Panc1 (cell line): ENCODE measurements around the gene RHOH. TPM values are rescaled to one million over a fixed set of nuclear protein-coding genes. Genes with fewer than 3 reads are reported as not detected.
"Not testable (repeated sequence)": the region's sequence is repeated elsewhere in the genome, so short reads cannot be mapped to it uniquely, and the experiment has no call there.

Source experiments
- ATAC-seq: fragments of 200-7000 bp; cut with Tn5 transposase; 2 replicates; pipeline ENCODE4 v1.9.1; 2020; ENCODE audit warnings: mild to moderate bottlenecking, moderate library complexity
- BruUV-seq: library from RNA; stranded (reverse); fragments of 400-500 nt; replicated peaks from 2 replicates; lab custom pipeline; 2021; lab: Mats Ljungman, UMichigan
- CTCF ChIA-PET: fragments of 300-600 bp; sonication (Branson Sonifier 250); formaldehyde crosslinking; loops from one replicate; lab custom pipeline; 2022; ENCODE audit warnings: antibody characterized with exemption; lab: Charles Lee
- POLR2A ChIA-PET: fragments of 300-600 bp; sonication (Branson Sonifier 250); formaldehyde crosslinking; loops from one replicate; lab custom pipeline; 2022; ENCODE audit warnings: antibody characterized with exemption; lab: Charles Lee
- DNase-seq: peaks from one replicate; pipeline ENCODE4 v3.0.0-alpha.2; 2010; ENCODE audit warnings: low read depth, low spot score
- H3K27ac ChIP-seq: 2 replicates; pipeline ENCODE4 v1.5.1; 2011; ENCODE audit warnings: mild to moderate bottlenecking, low read length, inconsistent platforms
- H3K27me3 ChIP-seq: fragments of 200-500 bp; sonication (Bioruptor generic); 2 replicates; pipeline ENCODE4 v1.6.0; 2014; ENCODE audit warnings: low read length, inconsistent platforms; ENCODE audit not compliant: control insufficient read depth, insufficient read depth
- H3K36me3 ChIP-seq: fragments of 200-500 bp; sonication (Bioruptor generic); 2 replicates; pipeline ENCODE4 v1.5.1; 2014; ENCODE audit warnings: inconsistent platforms, mild to moderate bottlenecking, low read length, moderate library complexity; ENCODE audit not compliant: control insufficient read depth, insufficient read depth
- H3K4me1 ChIP-seq: 2 replicates; pipeline ENCODE4 v1.5.1; 2011; ENCODE audit warnings: inconsistent platforms, mild to moderate bottlenecking, low read length, moderate library complexity; ENCODE audit not compliant: control insufficient read depth, insufficient read depth
- H3K4me3 ChIP-seq, 2 experiments: 2 replicates each; pipeline ENCODE4 v1.5.1; 2011 to 2012; ENCODE audit warnings: low read depth in 2 of 2, low read length in 2 of 2, mild to moderate bottlenecking in 2 of 2, inconsistent platforms in 1 of 2, moderate library complexity in 1 of 2
- H3K9me3 ChIP-seq: fragments of 200-500 bp; sonication (Bioruptor generic); 2 replicates; pipeline ENCODE4 v1.5.1; 2014; ENCODE audit warnings: low read depth, mild to moderate bottlenecking, inconsistent platforms, low read length, moderate library complexity; ENCODE audit not compliant: control insufficient read depth, insufficient read depth
- POLR2AphosphoS5 ChIP-seq: IDR thresholded peaks from 2 replicates; pipeline ENCODE4 v1.6.1; 2012; ENCODE audit warnings: mild to moderate bottlenecking, low read depth, low read length, moderate library complexity
- SIN3A ChIP-seq: IDR thresholded peaks from 2 replicates; pipeline ENCODE4 v1.6.1; 2012; ENCODE audit warnings: low read depth, mild to moderate bottlenecking, low read length, moderate library complexity, borderline replicate concordance; ENCODE audit not compliant: insufficient read depth
- TCF7L2 ChIP-seq: IDR thresholded peaks from 2 replicates; pipeline ENCODE4 v1.6.1; 2011; ENCODE audit warnings: mild to moderate bottlenecking, low read depth, low read length, inconsistent platforms
- in situ Hi-C: cut with HindIII; loops from 2 replicates; pipeline ENCODE4 v1.10.0; 2016; ENCODE audit warnings: low sequenced_read_pairs, low pct_unique_long_range_greater_than_20kb
- intact Hi-C: fragments of 100-400 bp; cut with micrococcal nuclease; formaldehyde crosslinking; loops from one replicate; pipeline ENCODE4 v1.10.0; 2022; ENCODE audit not compliant: unreplicated experiment
- total RNA-seq: library from RNA; stranded (reverse); gene quantifications from one replicate; pipeline ENCODE4 v1.2.1, GENCODE V29; 2021; ENCODE audit not compliant: unreplicated experiment
- TF ChIP-seq, protein P1 (sequence below), 2 experiments: IDR thresholded peaks; 2 replicates each; pipeline ENCODE4 v1.6.1; 2011 to 2012; ENCODE audit warnings: low read depth in 2 of 2, control low read depth in 1 of 2, low read length in 1 of 2, mild to moderate bottlenecking in 1 of 2, moderate library complexity in 1 of 2; ENCODE audit not compliant: insufficient read depth in 1 of 2
- TF ChIP-seq, protein P2 (sequence below): fragments of 450-650 bp; IDR thresholded peaks from 2 replicates; pipeline ENCODE4 v1.5.1; 2017; ENCODE audit warnings: mild to moderate bottlenecking

Gene RHOH
- total RNA-seq, 1 experiment from 2014 or later: 1.2 TPM

DNA sequence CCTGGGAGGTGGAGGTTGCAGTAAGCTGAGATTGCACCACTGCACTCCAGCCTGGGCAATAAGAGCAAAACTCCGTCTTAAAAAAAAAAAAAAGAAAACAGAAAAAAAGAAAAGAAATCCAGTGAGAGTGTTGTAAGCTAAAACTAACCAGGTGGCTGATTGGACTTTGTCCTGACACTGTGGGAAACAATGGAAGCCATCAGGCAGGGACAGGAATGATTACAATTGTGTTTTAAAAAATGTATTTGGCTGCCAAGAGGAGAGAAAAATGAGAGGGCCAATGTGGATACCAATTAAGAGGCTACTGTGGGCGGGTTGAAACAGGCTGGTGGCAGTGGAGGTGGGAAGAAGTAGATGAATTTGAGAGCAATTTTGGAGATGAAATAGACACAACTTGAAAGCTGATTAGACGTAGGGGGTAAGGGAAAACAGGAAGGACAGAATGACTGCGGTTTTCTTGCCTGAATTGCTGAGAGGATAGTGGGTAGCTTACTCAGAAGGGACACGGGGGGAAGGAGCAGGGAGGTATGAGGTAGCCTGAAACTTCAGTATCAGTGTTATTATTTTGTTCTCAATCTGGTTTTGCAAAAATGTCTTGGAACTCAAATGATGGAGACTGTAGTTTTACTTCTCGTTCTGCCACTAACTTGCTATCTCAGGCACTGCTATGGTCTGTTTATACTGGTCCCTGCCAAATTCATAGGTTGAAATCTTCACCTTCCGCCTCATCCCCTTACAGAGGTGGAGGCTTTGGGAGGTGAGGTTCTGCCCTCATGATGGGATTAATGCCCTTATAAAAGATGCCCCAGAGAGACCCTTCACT lies 92.7 kb downstream of the RHOH start:
- intact Hi-C loops: no loop called here
- H3K9me3 ChIP-seq: no peaks in the 10 kb centered on the region
- no peak overlapping the region; the same call in 1 of the 2 replicates for H3K27ac ChIP-seq
- no TSS peak for BruUV-seq
- H3K4me3 ChIP-seq: no peak overlapping the region
- ChIA-PET CTCF (interaction anchor here (0.6 kb wide), 1 partner anchor 29 kb away, joined by 3 read pairs; no protein-coding TSS in a partner anchor), POLR2A (no interaction called here)
- no peaks in the 10 kb centered on the region for H3K36me3 ChIP-seq
- TF ChIP-seq, protein P1, sequence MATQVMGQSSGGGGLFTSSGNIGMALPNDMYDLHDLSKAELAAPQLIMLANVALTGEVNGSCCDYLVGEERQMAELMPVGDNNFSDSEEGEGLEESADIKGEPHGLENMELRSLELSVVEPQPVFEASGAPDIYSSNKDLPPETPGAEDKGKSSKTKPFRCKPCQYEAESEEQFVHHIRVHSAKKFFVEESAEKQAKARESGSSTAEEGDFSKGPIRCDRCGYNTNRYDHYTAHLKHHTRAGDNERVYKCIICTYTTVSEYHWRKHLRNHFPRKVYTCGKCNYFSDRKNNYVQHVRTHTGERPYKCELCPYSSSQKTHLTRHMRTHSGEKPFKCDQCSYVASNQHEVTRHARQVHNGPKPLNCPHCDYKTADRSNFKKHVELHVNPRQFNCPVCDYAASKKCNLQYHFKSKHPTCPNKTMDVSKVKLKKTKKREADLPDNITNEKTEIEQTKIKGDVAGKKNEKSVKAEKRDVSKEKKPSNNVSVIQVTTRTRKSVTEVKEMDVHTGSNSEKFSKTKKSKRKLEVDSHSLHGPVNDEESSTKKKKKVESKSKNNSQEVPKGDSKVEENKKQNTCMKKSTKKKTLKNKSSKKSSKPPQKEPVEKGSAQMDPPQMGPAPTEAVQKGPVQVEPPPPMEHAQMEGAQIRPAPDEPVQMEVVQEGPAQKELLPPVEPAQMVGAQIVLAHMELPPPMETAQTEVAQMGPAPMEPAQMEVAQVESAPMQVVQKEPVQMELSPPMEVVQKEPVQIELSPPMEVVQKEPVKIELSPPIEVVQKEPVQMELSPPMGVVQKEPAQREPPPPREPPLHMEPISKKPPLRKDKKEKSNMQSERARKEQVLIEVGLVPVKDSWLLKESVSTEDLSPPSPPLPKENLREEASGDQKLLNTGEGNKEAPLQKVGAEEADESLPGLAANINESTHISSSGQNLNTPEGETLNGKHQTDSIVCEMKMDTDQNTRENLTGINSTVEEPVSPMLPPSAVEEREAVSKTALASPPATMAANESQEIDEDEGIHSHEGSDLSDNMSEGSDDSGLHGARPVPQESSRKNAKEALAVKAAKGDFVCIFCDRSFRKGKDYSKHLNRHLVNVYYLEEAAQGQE (IDR thresholded peaks at IDR 0.05; ENCODE audit: insufficient read depth in 1 of 2, low read depth in 2 of 2, low read length in 1 of 2): no peak
- no peak for TF ChIP-seq SIN3A
- TF ChIP-seq POLR2AphosphoS5: no peak
- TF ChIP-seq, protein P2, sequence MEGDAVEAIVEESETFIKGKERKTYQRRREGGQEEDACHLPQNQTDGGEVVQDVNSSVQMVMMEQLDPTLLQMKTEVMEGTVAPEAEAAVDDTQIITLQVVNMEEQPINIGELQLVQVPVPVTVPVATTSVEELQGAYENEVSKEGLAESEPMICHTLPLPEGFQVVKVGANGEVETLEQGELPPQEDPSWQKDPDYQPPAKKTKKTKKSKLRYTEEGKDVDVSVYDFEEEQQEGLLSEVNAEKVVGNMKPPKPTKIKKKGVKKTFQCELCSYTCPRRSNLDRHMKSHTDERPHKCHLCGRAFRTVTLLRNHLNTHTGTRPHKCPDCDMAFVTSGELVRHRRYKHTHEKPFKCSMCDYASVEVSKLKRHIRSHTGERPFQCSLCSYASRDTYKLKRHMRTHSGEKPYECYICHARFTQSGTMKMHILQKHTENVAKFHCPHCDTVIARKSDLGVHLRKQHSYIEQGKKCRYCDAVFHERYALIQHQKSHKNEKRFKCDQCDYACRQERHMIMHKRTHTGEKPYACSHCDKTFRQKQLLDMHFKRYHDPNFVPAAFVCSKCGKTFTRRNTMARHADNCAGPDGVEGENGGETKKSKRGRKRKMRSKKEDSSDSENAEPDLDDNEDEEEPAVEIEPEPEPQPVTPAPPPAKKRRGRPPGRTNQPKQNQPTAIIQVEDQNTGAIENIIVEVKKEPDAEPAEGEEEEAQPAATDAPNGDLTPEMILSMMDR: no peak
- in situ Hi-C loops: no loop called here
- no peak for DNase-seq
- H3K4me1 ChIP-seq: no peaks in the 10 kb centered on the region
- H3K27me3 ChIP-seq: no peaks in the 10 kb centered on the region
- no peak for ATAC-seq

DNA sequence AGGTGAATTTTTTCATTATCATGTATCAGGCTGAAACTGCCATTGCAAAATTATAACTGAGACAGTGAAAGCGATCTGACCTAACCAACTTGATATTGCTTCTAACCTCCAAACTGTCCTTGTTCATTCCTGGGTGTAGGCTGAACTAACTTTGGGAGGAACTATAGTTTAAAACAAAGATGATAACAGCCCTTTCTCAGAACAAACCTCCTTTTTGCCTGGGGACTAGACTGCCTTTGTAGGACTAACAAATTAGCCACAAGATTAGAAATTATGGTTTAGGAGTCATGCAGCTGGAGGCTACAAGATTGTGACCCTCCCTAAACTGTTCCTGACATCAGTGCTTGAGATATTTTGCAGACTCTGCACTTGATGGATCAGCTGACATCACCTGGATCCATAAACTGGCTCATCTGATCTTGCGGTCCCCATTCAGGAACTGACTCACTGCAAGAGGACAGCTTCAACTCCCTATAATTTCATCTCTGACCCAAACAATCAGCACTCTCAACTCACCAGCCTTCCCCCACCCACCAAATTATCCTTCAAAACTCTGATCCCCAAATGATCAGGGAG lies 93.9 kb downstream of the RHOH start:
- intact Hi-C loops, BruUV-seq, CTCF ChIA-PET, H3K36me3 ChIP-seq, ATAC-seq, H3K27ac ChIP-seq, in situ Hi-C loops, H3K4me3 ChIP-seq, H3K9me3 ChIP-seq, H3K27me3 ChIP-seq, DNase-seq, H3K4me1 ChIP-seq: not testable (repeated sequence)
- POLR2A ChIA-PET: interaction anchor here (0.7 kb wide), 1 partner anchor 214 kb away, joined by 3 read pairs; no protein-coding TSS in a partner anchor

DNA sequence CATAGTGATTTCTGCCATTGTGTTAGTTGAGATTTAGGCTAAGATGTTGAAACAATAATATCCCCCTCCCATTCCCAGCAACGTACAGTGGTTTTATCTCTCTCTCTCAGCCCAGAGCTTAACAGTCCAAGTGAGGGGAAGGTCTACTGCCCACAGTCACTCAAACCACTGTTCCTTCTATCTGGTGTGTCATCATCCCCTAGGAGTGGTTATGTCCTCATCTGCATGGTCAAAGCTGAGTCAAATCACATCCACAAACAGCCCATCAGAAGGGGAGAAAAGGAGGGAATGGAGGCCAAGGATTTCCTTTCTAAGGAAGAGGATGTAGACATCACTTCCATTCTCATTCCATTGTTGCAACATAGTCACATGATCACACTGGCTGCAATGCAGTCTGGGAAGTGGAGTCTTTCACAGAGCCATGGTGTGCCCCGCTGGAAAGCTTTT lies 95.5 kb downstream of the RHOH start:
- H3K36me3 ChIP-seq: no peaks in the 10 kb centered on the region
- intact Hi-C loops: no loop called here
- H3K4me1 ChIP-seq: no peaks in the 10 kb centered on the region
- ATAC-seq (no peak), DNase-seq (no peak)
- POLR2A ChIA-PET: no interaction called here
- no peak overlapping the region for H3K4me3 ChIP-seq
- no peaks in the 10 kb centered on the region for H3K27me3 ChIP-seq
- in situ Hi-C loops: no loop called here
- no peak for TF ChIP-seq POLR2AphosphoS5
- no peak for TF ChIP-seq SIN3A
- TF ChIP-seq, protein P2: no peak
- TF ChIP-seq, protein P1 (IDR thresholded peaks at IDR 0.05; ENCODE audit: insufficient read depth in 1 of 2, low read depth in 2 of 2, low read length in 1 of 2): no peak
- TF ChIP-seq TCF7L2: no peak
- H3K27ac ChIP-seq: no peak overlapping the region
- no peaks in the 10 kb centered on the region for H3K9me3 ChIP-seq
- CTCF ChIA-PET: no interaction called here
- no TSS peak for BruUV-seq
